Ovary (tissue), 1 donor: Measurements from ENCODE around the gene ZNF527.

Experiments
- EP300 ChIP-seq: sonication (generic); formaldehyde crosslinking; IDR thresholded peaks from one replicate; pipeline ENCODE4 v1.6.1; 2017; ENCODE audit warnings: antibody characterized with exemption
- POLR2A ChIP-seq: fragments of 450-650 bp; IDR thresholded peaks from one replicate; pipeline ENCODE4 v1.6.1; 2017; ENCODE audit warnings: antibody characterized with exemption, mild to moderate bottlenecking, moderate library complexity

- TF ChIP-seq POLR2A, result no peak
- no peak for TF ChIP-seq EP300
Measured at GRCh38 chr19:37401078-37401477, 30.2 kb downstream of the ZNF527 start.
